Chondrocyte (in vitro differentiated cells): Measurements from ENCODE around the gene SPAG9. TPM values are rescaled to one million over a fixed set of nuclear protein-coding genes. Genes with fewer than 3 reads are reported as not detected.

Source experiments
- DNase-seq: peaks from one replicate; pipeline ENCODE4 v3.0.0; 2021; ENCODE audit warnings: mixed read lengths, low spot score
- H3K27ac Mint-ChIP-seq: one replicate; pipeline ENCODE4 v1.8.0; 2021; ENCODE audit warnings: mild to moderate bottlenecking, moderate library complexity, mixed read lengths; ENCODE audit not compliant: unreplicated experiment
- H3K27me3 Mint-ChIP-seq: 2 replicates; pipeline ENCODE4 v1.8.0; 2021; ENCODE audit warnings: low read depth, mixed read lengths
- H3K36me3 Mint-ChIP-seq: 2 replicates; pipeline ENCODE4 v1.8.0; 2021; ENCODE audit warnings: low read depth, mixed read lengths
- H3K4me1 Mint-ChIP-seq: 2 replicates; pipeline ENCODE4 v1.8.0; 2021; ENCODE audit warnings: low read depth, mild to moderate bottlenecking, mixed read lengths
- H3K4me3 Mint-ChIP-seq: one replicate; pipeline ENCODE4 v1.8.0; 2021; ENCODE audit warnings: mild to moderate bottlenecking, moderate library complexity, mixed read lengths; ENCODE audit not compliant: unreplicated experiment
- H3K9me3 Mint-ChIP-seq: 2 replicates; pipeline ENCODE4 v1.8.0; 2021; ENCODE audit warnings: low read depth, mixed read lengths
- CTCF ChIP-seq: fragments of 200-600 bp; sonication (generic); IDR thresholded peaks from 2 replicates; pipeline ENCODE4 v1.5.0; 2021; ENCODE audit warnings: antibody characterized with exemption, mild to moderate bottlenecking, moderate library complexity
- total RNA-seq: library from RNA; stranded (reverse); gene quantifications from 3 replicates; pipeline ENCODE4 v1.2.1, GENCODE V29; 2021

Gene SPAG9
- total RNA-seq, 1 donor from 2014 or later: 92.7 TPM

GRCh38 chr17:50925296-50925891 lies 195.3 kb downstream of the SPAG9 start:
- H3K36me3 Mint-ChIP-seq: no peaks in the 10 kb centered on the region
- no peak overlapping the region for H3K4me3 Mint-ChIP-seq
- H3K4me1 Mint-ChIP-seq: peaks cover 4% of the 10 kb centered on the region
- DNase-seq: no peak
- H3K27ac Mint-ChIP-seq: no peak overlapping the region
- H3K9me3 Mint-ChIP-seq: no peaks in the 10 kb centered on the region
- no peak for TF ChIP-seq CTCF
- H3K27me3 Mint-ChIP-seq: no peaks in the 10 kb centered on the region

GRCh38 chr17:50924800-50925199 lies 195.9 kb downstream of the SPAG9 start:
- Mint-ChIP-seq H3K4me3 (no peak overlapping the region), H3K9me3 (no peaks in the 10 kb centered on the region), H3K4me1 (peaks cover 10% of the 10 kb centered on the region), H3K27ac (no peak overlapping the region), H3K27me3 (no peaks in the 10 kb centered on the region), H3K36me3 (no peaks in the 10 kb centered on the region)
- no peak for TF ChIP-seq CTCF
- no peak for DNase-seq

GRCh38 chr17:50924300-50924699 lies 196.4 kb downstream of the SPAG9 start:
- TF ChIP-seq CTCF: no peak
- no peak for DNase-seq
- Mint-ChIP-seq H3K27me3 (no peaks in the 10 kb centered on the region), H3K4me3 (no peak overlapping the region), H3K36me3 (no peaks in the 10 kb centered on the region), H3K27ac (no peak overlapping the region), H3K4me1 (peaks cover 15% of the 10 kb centered on the region), H3K9me3 (no peaks in the 10 kb centered on the region)

GRCh38 chr17:50923611-50924010 lies 197.1 kb downstream of the SPAG9 start:
- peaks cover 18% of the 10 kb centered on the region for H3K4me1 Mint-ChIP-seq
- no peak for TF ChIP-seq CTCF
- no peaks in the 10 kb centered on the region for H3K9me3 Mint-ChIP-seq
- no peaks in the 10 kb centered on the region for H3K36me3 Mint-ChIP-seq
- H3K4me3 Mint-ChIP-seq: no peak overlapping the region
- no peak for DNase-seq
- no peaks in the 10 kb centered on the region for H3K27me3 Mint-ChIP-seq
- no peak overlapping the region for H3K27ac Mint-ChIP-seq

GRCh38 chr17:50922721-50923405 lies 197.8 kb downstream of the SPAG9 start:
- no peak for DNase-seq
- Mint-ChIP-seq H3K9me3 (no peaks in the 10 kb centered on the region), H3K4me1 (peaks cover 18% of the 10 kb centered on the region), H3K4me3 (no peak overlapping the region), H3K27ac (no peak overlapping the region), H3K36me3 (no peaks in the 10 kb centered on the region), H3K27me3 (no peaks in the 10 kb centered on the region)
- no peak for TF ChIP-seq CTCF
